ENCODE results near the gene TSPAN3. TPM values are rescaled to one million over a fixed set of nuclear protein-coding genes. Genes with fewer than 3 reads are reported as not detected.

TSPAN3 gene
- total RNA-seq, 2 experiments from 2014 or later: 14.7 to 15.5 TPM

DNA sequence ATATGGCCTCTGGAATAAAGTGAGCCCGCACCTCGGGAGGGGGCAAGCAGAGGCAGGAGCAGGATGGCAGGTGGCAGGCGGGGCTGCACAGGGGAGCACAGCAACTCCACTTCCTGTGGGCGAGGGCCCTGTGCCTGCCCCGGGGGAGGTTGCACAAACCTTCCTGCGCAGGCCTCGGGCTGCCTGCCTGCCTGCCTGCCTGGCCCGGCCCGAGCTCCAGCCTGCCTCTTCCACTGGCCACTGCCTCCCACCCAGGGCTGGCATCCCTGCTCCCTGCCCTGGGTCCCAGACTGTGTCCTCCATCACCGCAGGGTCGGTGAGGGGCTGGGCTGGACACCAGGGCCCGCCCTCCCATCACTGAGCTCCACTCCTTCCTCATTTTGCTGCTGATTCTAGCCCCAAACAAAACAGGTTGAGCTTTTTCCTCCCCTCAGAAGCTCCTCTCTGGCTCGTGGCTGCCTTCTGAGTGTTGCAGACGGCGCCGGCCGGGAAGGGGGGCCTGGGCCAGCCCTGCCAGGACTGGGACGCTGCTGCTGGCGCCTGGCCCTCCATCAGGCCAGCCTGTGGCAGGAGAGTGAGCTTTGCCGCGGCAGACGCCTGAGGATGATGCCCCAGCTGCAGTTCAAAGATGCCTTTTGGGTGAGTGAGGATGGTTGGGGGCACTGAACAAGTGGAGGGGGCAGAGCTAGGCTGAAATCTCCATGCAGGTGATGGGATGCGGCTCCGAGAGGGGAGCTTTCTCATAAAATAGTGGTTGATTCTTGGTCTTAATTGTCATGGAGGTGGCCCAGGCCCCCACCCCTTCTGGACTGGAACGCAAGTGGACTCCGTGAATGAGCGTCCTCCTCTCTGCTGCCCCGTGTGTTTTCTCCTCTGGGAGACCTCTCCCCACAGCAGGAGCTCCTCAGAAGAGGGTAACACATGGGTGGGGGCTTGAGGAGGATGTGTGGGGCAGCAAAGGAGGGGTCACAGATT lies 75.7 kb downstream of the TSPAN3 start, which contains the start of gene PSTPIP1:
TSS of gene PSTPIP1 (plus strand) at position 156 of the 975 bp plus-strand sequence. CDS start at position 604, 448 bp downstream.
- ChIA-PET CTCF (interaction anchor here (0.6 to 2.4 kb wide), 7 partner anchors 11 to 442 kb away, joined by 3 to 13 read pairs (median 4); no protein-coding TSS in a partner anchor), POLR2A (interaction anchor here (0.5 to 6.4 kb wide), 27 partner anchors 8 to 1356 kb away, joined by 3 to 124 read pairs (median 7); partner anchors contain the start of genes RCN2, SCAPER and TSPAN3)
- Mint-ChIP-seq H3K4me3 (peak within 1 kb of the TSS; percentile 95), H3K27ac (peak within 1 kb of the TSS; percentile 98), H3K36me3 (ENCODE audit: low read depth) (peaks cover 24% of the 10 kb centered on the region), H3K27me3 (no peaks in the 10 kb centered on the region), H3K4me1 (ENCODE audit: low read depth) (peaks cover 75% of the 10 kb centered on the region), H3K9me3 (no peaks in the 10 kb centered on the region)
- H3K27ac ChIP-seq (ENCODE audit: low read depth in 1 of 2, low read length in 2 of 2): peak within 1 kb of the TSS; percentile 88
- intact Hi-C loops (cut with DNase I, micrococcal nuclease): loop anchor here (5.0 to 10.0 kb wide), 3 partner anchors 63 to 430 kb away; partner anchors contain the start of genes RCN2 (in 2 of the 2), HMG20A (in 1 of the 2), PEAK1 (in 1 of the 2) and SCAPER (in 1 of the 2)
- peaks cover 15% of the 10 kb centered on the region for H3K36me3 ChIP-seq (ENCODE audit: insufficient read depth, low read length)
- H3K4me1 ChIP-seq (ENCODE audit: insufficient read depth, low read length): peaks cover 77% of the 10 kb centered on the region
- peak within 1 kb of the TSS; percentile 95 for H3K4me3 ChIP-seq (ENCODE audit: low read length)
- DNase-seq (peak; percentile 56 to 84 (median 73)), ATAC-seq (ENCODE audit: poor library complexity) (peak; percentile 76)
- TF ChIP-seq CTCF (IDR thresholded peaks at IDR 0.05): no peak
- no peaks in the 10 kb centered on the region for H3K9me3 ChIP-seq (ENCODE audit: control insufficient read depth in 1 of 2, insufficient read depth in 1 of 2, low read length in 2 of 2)
- H3K27me3 ChIP-seq (ENCODE audit: control insufficient read depth in 1 of 2, insufficient read depth in 2 of 2, low read length in 2 of 2): no peaks in the 10 kb centered on the region

GRCh38 chr15:76994496-76994895 lies 76.4 kb downstream of the TSPAN3 start:
- H3K27ac Mint-ChIP-seq: peak overlapping the region; percentile 98
- ChIA-PET CTCF (interaction anchor here (0.7 to 2.4 kb wide), 9 partner anchors 15 to 443 kb away, joined by 3 to 13 read pairs (median 5); no protein-coding TSS in a partner anchor), POLR2A (interaction anchor here (0.6 to 6.4 kb wide), 19 partner anchors 9 to 162 kb away, joined by 3 to 124 read pairs (median 7); partner anchors contain the start of genes RCN2, SCAPER and TSPAN3)
- H3K4me1 Mint-ChIP-seq (ENCODE audit: low read depth): peaks cover 67% of the 10 kb centered on the region
- H3K4me1 ChIP-seq (ENCODE audit: insufficient read depth, low read length): peaks cover 69% of the 10 kb centered on the region
- no peaks in the 10 kb centered on the region for H3K27me3 ChIP-seq (ENCODE audit: control insufficient read depth in 1 of 2, insufficient read depth in 2 of 2, low read length in 2 of 2)
- DNase-seq (no peak), ATAC-seq (ENCODE audit: poor library complexity) (peak; percentile 1)
- no peaks in the 10 kb centered on the region for H3K27me3 Mint-ChIP-seq
- peaks cover 22% of the 10 kb centered on the region for H3K36me3 Mint-ChIP-seq (ENCODE audit: low read depth)
- intact Hi-C loops (cut with DNase I, micrococcal nuclease): loop anchor here in 1 of 2 experiments (5.0 to 10.0 kb wide), 2 partner anchors 87 to 430 kb away; partner anchors contain the start of genes HMG20A, PEAK1 and SCAPER
- peak overlapping the region; percentile 88 for H3K27ac ChIP-seq (ENCODE audit: low read depth in 1 of 2, low read length in 2 of 2)
- H3K4me3 Mint-ChIP-seq: peak overlapping the region; percentile 95
- peaks cover 7% of the 10 kb centered on the region for H3K36me3 ChIP-seq (ENCODE audit: insufficient read depth, low read length)
- no peaks in the 10 kb centered on the region for H3K9me3 Mint-ChIP-seq
- H3K9me3 ChIP-seq (ENCODE audit: control insufficient read depth in 1 of 2, insufficient read depth in 1 of 2, low read length in 2 of 2): no peaks in the 10 kb centered on the region
- no peak for TF ChIP-seq CTCF (IDR thresholded peaks at IDR 0.05)
- H3K4me3 ChIP-seq (ENCODE audit: low read length): peak overlapping the region; percentile 95

DNA sequence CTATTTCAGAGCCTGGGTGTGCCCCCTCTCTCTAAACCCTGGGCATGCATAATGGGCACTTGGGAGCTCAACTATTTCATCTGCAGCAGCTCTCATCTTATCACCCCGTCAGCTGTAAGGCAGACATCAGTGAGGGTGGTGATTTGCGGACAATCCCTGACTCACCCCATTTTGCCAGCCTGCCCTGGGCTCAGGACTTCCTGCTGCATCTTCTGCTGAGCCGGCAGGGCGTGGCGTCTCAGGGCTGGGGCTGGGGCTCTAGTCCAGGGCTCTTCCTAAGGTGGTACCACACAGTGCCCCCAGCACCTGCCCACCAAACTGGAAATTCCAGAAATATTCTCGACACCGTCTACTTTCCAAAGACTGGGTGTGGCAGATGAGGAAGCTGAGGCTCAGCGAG lies 76.9 kb downstream of the TSPAN3 start:
- intact Hi-C loops (cut with DNase I, micrococcal nuclease): loop anchor here in 1 of 2 experiments (5.0 to 10.0 kb wide), 2 partner anchors 87 to 431 kb away; partner anchors contain the start of genes HMG20A, PEAK1 and SCAPER
- H3K4me1 Mint-ChIP-seq (ENCODE audit: low read depth): peaks cover 63% of the 10 kb centered on the region
- no peaks in the 10 kb centered on the region for H3K9me3 ChIP-seq (ENCODE audit: control insufficient read depth in 1 of 2, insufficient read depth in 1 of 2, low read length in 2 of 2)

More for the DNA sequence above, 76.9 kb downstream of the TSPAN3 start:
- Mint-ChIP-seq H3K36me3 (ENCODE audit: low read depth) (peaks cover 17% of the 10 kb centered on the region), H3K27me3 (no peaks in the 10 kb centered on the region), H3K4me3 (peak overlapping the region; percentile 78), H3K9me3 (no peaks in the 10 kb centered on the region), H3K27ac (peak overlapping the region; percentile 98)
- peaks cover 68% of the 10 kb centered on the region for H3K4me1 ChIP-seq (ENCODE audit: insufficient read depth, low read length)
- POLR2A ChIA-PET: interaction anchor here (0.8 to 6.4 kb wide), 8 partner anchors 9 to 90 kb away, joined by 3 to 124 read pairs (median 7); partner anchors contain the start of gene RCN2
- H3K27me3 ChIP-seq (ENCODE audit: control insufficient read depth in 1 of 2, insufficient read depth in 2 of 2, low read length in 2 of 2): no peaks in the 10 kb centered on the region
- H3K4me3 ChIP-seq (ENCODE audit: low read length): peak overlapping the region; percentile 95
- H3K27ac ChIP-seq (ENCODE audit: low read depth in 1 of 2, low read length in 2 of 2): peak overlapping the region; percentile 88
- H3K36me3 ChIP-seq (ENCODE audit: insufficient read depth, low read length): peaks cover 5% of the 10 kb centered on the region
- CTCF ChIA-PET: interaction anchor here (0.9 to 2.2 kb wide), 6 partner anchors 14 to 30 kb away, joined by 3 to 7 read pairs (median 5); no protein-coding TSS in a partner anchor
- DNase-seq (peak in 13 of 14 experiments; percentile 44 to 80 (median 64)), ATAC-seq (ENCODE audit: poor library complexity) (peak; percentile 28)
- TF ChIP-seq CTCF (IDR thresholded peaks at IDR 0.05): no peak
